B cell (primary cell): Measurements from ENCODE around the gene AXIN2. TPM values are rescaled to one million over a fixed set of nuclear protein-coding genes. Genes with fewer than 3 reads are reported as not detected.

Experiments used
- ATAC-seq: fragments of 200-7000 bp; cut with Tn5 transposase; one replicate; pipeline ENCODE4 v1.10.0; 2021; ENCODE audit warnings: low read depth, mild to moderate bottlenecking, moderate number of reproducible peaks, moderate library complexity
- CTCF ChIA-PET: fragments of 350-600 bp; sonication (Branson Sonifier 250); formaldehyde crosslinking; loops from one replicate; lab custom pipeline; 2021; ENCODE audit warnings: antibody characterized with exemption, inconsistent platforms; lab: Charles Lee
- POLR2A ChIA-PET: fragments of 350-600 bp; sonication (Branson Sonifier 250); formaldehyde crosslinking; loops from one replicate; lab custom pipeline; 2021; ENCODE audit warnings: antibody characterized with exemption; lab: Charles Lee
- DNase-seq: peaks from one replicate; pipeline ENCODE4 v3.0.0; 2013
- H2AFZ ChIP-seq: 2 replicates; pipeline ENCODE4 v1.6.1; 2012; ENCODE audit warnings: mild to moderate bottlenecking, low read depth, low read length; ENCODE audit not compliant: insufficient read depth, poor library complexity, severe bottlenecking
- H3K27ac ChIP-seq, 2 donors: 1 replicate in 1 of 2; 2 replicates in 1 of 2; pipeline ENCODE4 v1.5.1; 2012 to 2013; ENCODE audit warnings: low read length in 2 of 2, mild to moderate bottlenecking in 2 of 2, moderate library complexity in 1 of 2
- H3K27me3 ChIP-seq, 4 experiments: fragments of 200-600 bp in 1 of 4; sonication (generic) in 1 of 4; replicated peaks in 1 of 4; 1 replicate in 2 of 4; 2 replicates in 2 of 4; pipeline versions ENCODE4 v1.6.1 to v1.7.0; 2013 to 2016; ENCODE audit warnings: low read length in 3 of 4, mild to moderate bottlenecking in 2 of 4, mixed read lengths in 1 of 4, moderate library complexity in 1 of 4; ENCODE audit not compliant: insufficient read depth in 4 of 4, control insufficient read depth in 3 of 4; ENCODE audit errors: control extremely low read depth in 1 of 4
- H3K36me3 ChIP-seq, 2 experiments: replicated peaks in 1 of 2; 1 replicate in 1 of 2; 2 replicates in 1 of 2; pipeline versions ENCODE4 v1.6.1 to v1.7.1; 2013; ENCODE audit warnings: low read length in 1 of 2; ENCODE audit not compliant: insufficient read depth in 2 of 2, control insufficient read depth in 1 of 2; ENCODE audit errors: control extremely low read depth in 1 of 2, extremely low read depth in 1 of 2
- H3K4me1 ChIP-seq, 2 donors: fragments of 200-600 bp in 1 of 2; sonication (generic) in 1 of 2; 1 replicate in 1 of 2; 2 replicates in 1 of 2; pipeline versions ENCODE4 v1.5.1 to v1.6.1; 2013 to 2017; ENCODE audit warnings: low read length in 2 of 2; ENCODE audit not compliant: control insufficient read depth in 2 of 2, insufficient read depth in 2 of 2
- H3K4me2 ChIP-seq: replicated peaks from 2 replicates; pipeline ENCODE3; 2012; ENCODE audit warnings: mild to moderate bottlenecking, low read depth, low read length; ENCODE audit not compliant: poor library complexity, severe bottlenecking
- H3K4me3 ChIP-seq, 5 experiments: fragments of 200-600 bp in 1 of 5; sonication (generic) in 1 of 5; 1 replicate in 3 of 5; 2 replicates in 2 of 5; pipeline versions ENCODE4 v1.5.1 to v1.7.0; 2011 to 2016; ENCODE audit warnings: low read length in 4 of 5, mild to moderate bottlenecking in 4 of 5, low read depth in 2 of 5, control low read depth in 1 of 5, moderate library complexity in 1 of 5; ENCODE audit not compliant: insufficient read depth in 1 of 5; ENCODE audit errors: control extremely low read depth in 1 of 5, extremely low read depth in 1 of 5
- H3K79me2 ChIP-seq: fragments of 200-600 bp; sonication (generic); one replicate; pipeline ENCODE4 v1.6.0; 2016; ENCODE audit warnings: low read length; ENCODE audit not compliant: control insufficient read depth, insufficient read depth
- H3K9ac ChIP-seq: fragments of 200-600 bp; sonication (generic); 2 replicates; pipeline ENCODE4 v1.6.1; 2017; ENCODE audit warnings: mild to moderate bottlenecking, low read length, moderate library complexity
- H3K9me3 ChIP-seq, 3 donors: one replicate each; pipeline versions ENCODE4 v1.6.1 to v1.7.1; 2013; ENCODE audit warnings: low read length in 2 of 3; ENCODE audit not compliant: control insufficient read depth in 2 of 3, insufficient read depth in 1 of 3; ENCODE audit errors: control extremely low read depth in 1 of 3
- H4K20me1 ChIP-seq: 2 replicates; pipeline ENCODE4 v1.6.0; 2012; ENCODE audit warnings: mild to moderate bottlenecking, low read length; ENCODE audit not compliant: insufficient read depth, control insufficient read depth, poor library complexity, severe bottlenecking
- H3K27ac Mint-ChIP-seq: one replicate; pipeline ENCODE4 v1.8.0; 2021; ENCODE audit warnings: mixed read lengths
- H3K27me3 Mint-ChIP-seq: one replicate; pipeline ENCODE4 v1.8.0; 2021; ENCODE audit warnings: mixed read lengths
- H3K4me1 Mint-ChIP-seq: one replicate; pipeline ENCODE4 v1.8.0; 2021; ENCODE audit warnings: mixed read lengths
- H3K4me3 Mint-ChIP-seq: one replicate; pipeline ENCODE4 v1.8.0; 2021; ENCODE audit warnings: mixed read lengths
- H3K9me3 Mint-ChIP-seq: one replicate; pipeline ENCODE4 v1.8.0; 2022; ENCODE audit warnings: mixed read lengths; ENCODE audit not compliant: insufficient read depth
- EZH2 ChIP-seq: IDR thresholded peaks from 2 replicates; pipeline ENCODE4 v1.6.1; 2012; ENCODE audit warnings: borderline replicate concordance, low read depth, mild to moderate bottlenecking, moderate library complexity, low read length; ENCODE audit not compliant: insufficient read depth, poor library complexity, severe bottlenecking
- WGBS: methylation state at CpG from one replicate; pipeline ENCODE4 v1.1.5; 2013; ENCODE audit warnings: missing lambda C conversion rate; ENCODE audit not compliant: insufficient coverage; 5-methylcytosine and 5-hydroxymethylcytosine counted together
- intact Hi-C: fragments of 100-400 bp; cut with micrococcal nuclease; formaldehyde crosslinking; loops from one replicate; pipeline ENCODE4 v1.10.0; 2022
- polyA plus RNA-seq: library from polyadenylated mRNA; depleted of rRNA; stranded (reverse); fragments of >200 nt; gene quantifications from 2 replicates; pipeline ENCODE4 v1.2.3, GENCODE V29; 2012
- total RNA-seq, 2 donors: library from RNA; stranded (reverse); fragments of 120-200 nt in 1 of 2; gene quantifications; 1 replicate in 1 of 2; 2 replicates in 1 of 2; pipeline versions ENCODE4 v1.2.3 to v1.2.4, GENCODE V29; 2013 to 2022
- TF ChIP-seq, protein P1 (sequence below): fragments of 200-600 bp; IDR thresholded peaks from one replicate; pipeline ENCODE4 v1.8.0; 2022; ENCODE audit warnings: antibody characterized with exemption, mild to moderate bottlenecking

The AXIN2 gene
- total and polyA plus RNA-seq, 2 donors (not counting 1 experiment from before 2014, with no cell fraction given) = 0.16 to 1.2 TPM

DNA sequence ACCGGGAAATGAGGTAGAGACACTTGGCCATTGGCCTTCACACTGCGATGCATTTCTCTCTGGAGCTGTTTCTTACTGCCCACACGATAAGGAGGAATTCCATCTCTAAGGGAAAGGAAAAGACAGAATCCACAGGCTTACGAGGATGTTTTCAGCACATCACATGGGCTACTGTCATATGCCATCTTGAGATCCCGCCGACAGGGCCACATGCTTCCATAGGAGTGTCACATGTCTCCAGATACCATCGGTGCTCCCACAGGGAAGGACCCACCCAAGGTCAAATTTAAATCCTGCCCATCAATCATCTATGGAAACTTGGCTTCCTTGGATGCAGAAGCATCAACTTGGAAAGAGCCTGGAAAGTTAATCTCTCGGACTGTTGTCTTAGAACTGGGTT is 20.0 kb downstream of the AXIN2 start:
- no peaks in the 10 kb centered on the region for H3K27me3 Mint-ChIP-seq
- no peaks in the 10 kb centered on the region for H3K27me3 ChIP-seq
- H3K9me3 Mint-ChIP-seq = no peaks in the 10 kb centered on the region
- no peaks in the 10 kb centered on the region for H3K4me1 ChIP-seq
- H3K4me3 ChIP-seq = no peak overlapping the region
- no peak overlapping the region for H3K27ac ChIP-seq
- H3K79me2 ChIP-seq = no peaks in the 10 kb centered on the region
- ATAC-seq (no peak), DNase-seq (no peak)
- ChIA-PET POLR2A (no interaction called here), CTCF (no interaction called here)
- no peak overlapping the region for H3K4me3 Mint-ChIP-seq
- no peak overlapping the region for H3K4me2 ChIP-seq
- no peak overlapping the region for H2AFZ ChIP-seq
- H4K20me1 ChIP-seq = no peaks in the 10 kb centered on the region
- no peaks in the 10 kb centered on the region for H3K36me3 ChIP-seq
- H3K9ac ChIP-seq = no peak overlapping the region
- H3K4me1 Mint-ChIP-seq = no peaks in the 10 kb centered on the region
- peaks cover 0 to 7% (median 0%) of the 10 kb centered on the region in 3 donors for H3K9me3 ChIP-seq
- no peak for TF ChIP-seq EZH2
- TF ChIP-seq, protein P1, sequence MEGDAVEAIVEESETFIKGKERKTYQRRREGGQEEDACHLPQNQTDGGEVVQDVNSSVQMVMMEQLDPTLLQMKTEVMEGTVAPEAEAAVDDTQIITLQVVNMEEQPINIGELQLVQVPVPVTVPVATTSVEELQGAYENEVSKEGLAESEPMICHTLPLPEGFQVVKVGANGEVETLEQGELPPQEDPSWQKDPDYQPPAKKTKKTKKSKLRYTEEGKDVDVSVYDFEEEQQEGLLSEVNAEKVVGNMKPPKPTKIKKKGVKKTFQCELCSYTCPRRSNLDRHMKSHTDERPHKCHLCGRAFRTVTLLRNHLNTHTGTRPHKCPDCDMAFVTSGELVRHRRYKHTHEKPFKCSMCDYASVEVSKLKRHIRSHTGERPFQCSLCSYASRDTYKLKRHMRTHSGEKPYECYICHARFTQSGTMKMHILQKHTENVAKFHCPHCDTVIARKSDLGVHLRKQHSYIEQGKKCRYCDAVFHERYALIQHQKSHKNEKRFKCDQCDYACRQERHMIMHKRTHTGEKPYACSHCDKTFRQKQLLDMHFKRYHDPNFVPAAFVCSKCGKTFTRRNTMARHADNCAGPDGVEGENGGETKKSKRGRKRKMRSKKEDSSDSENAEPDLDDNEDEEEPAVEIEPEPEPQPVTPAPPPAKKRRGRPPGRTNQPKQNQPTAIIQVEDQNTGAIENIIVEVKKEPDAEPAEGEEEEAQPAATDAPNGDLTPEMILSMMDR = no peak
- no peak overlapping the region for H3K27ac Mint-ChIP-seq
- WGBS = 97% methylated on average over 7 of the region's 8 CpGs
- intact Hi-C loops = no loop called here

DNA sequence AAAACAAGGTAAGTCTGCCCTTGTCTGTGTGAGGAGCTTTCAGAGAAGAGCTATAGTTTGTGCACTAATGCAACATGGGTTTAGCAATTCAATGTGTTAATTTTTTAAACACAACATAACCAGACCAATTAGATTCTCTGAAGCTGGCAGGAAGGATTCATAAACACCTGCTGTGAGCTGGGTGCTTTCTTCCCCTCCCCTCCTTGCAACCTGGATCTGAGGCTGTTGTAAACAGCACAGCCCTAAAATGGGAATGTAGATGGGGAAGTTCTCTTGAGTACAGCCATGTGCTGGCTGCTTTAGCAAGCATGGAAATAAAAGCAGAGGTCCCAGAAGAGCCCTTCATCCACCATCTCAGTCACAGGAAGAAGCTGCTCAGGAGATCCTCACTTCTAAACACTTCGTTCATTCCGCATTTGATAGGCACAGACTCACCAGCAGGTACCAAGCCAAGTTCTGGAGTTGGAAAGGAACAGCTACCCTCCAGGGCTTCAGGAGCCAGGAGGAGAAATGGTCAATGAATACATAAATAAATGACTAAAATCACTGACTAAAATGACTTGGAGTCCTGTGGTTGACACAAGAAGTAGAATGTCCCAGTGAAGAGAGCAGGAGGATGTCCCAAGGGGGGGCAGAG is 21.7 kb downstream of the AXIN2 start:
- no CpG with 5 or more reads among the region's 2 CpGs for whole genome bisulfite sequencing
- no peaks in the 10 kb centered on the region for H4K20me1 ChIP-seq
- H3K79me2 ChIP-seq = no peaks in the 10 kb centered on the region
- Mint-ChIP-seq H3K27me3 (no peaks in the 10 kb centered on the region), H3K4me3 (no peak overlapping the region), H3K27ac (no peak overlapping the region), H3K4me1 (no peaks in the 10 kb centered on the region), H3K9me3 (no peaks in the 10 kb centered on the region)
- no peak overlapping the region for H3K27ac ChIP-seq
- no peak for ATAC-seq
- no peaks in the 10 kb centered on the region for H3K36me3 ChIP-seq
- H3K9me3 ChIP-seq = peaks cover 0 to 7% (median 0%) of the 10 kb centered on the region in 3 donors
- H3K27me3 ChIP-seq = no peaks in the 10 kb centered on the region
- H3K4me3 ChIP-seq = no peak overlapping the region
- H2AFZ ChIP-seq = no peak overlapping the region
- intact Hi-C loops = no loop called here
- ChIA-PET POLR2A (no interaction called here), CTCF (no interaction called here)
- no peak overlapping the region for H3K9ac ChIP-seq
- DNase-seq = no peak
- H3K4me1 ChIP-seq = no peaks in the 10 kb centered on the region
- H3K4me2 ChIP-seq = no peak overlapping the region
- TF ChIP-seq EZH2 = no peak
- TF ChIP-seq, protein P1 = no peak
